HL-60 (cell line): ENCODE measurements around the gene PTPRN2.

Experiments used
- DNase-seq, 2 experiments: peaks; one replicate each; pipeline ENCODE4 v3.0.0-alpha.2; 2010 to 2020; ENCODE audit warnings: low read depth in 1 of 2, low spot score in 1 of 2
- H3K27ac ChIP-seq: fragments of 250-450 bp; sonication (Bioruptor Pico); replicated peaks from 2 replicates; pipeline ENCODE4 v1.5.1; 2020; ENCODE audit warnings: mild to moderate bottlenecking, moderate library complexity
- H3K27me3 ChIP-seq: fragments of 250-450 bp; sonication (Bioruptor Pico); 2 replicates; pipeline ENCODE4 v1.5.1; 2021; ENCODE audit warnings: mild to moderate bottlenecking, moderate library complexity; ENCODE audit not compliant: insufficient read depth, poor library complexity, severe bottlenecking
- H3K4me3 ChIP-seq: replicated peaks from 2 replicates; pipeline ENCODE4 v1.5.1; 2011; ENCODE audit warnings: mild to moderate bottlenecking, control low read depth, low read length; ENCODE audit not compliant: insufficient read depth
- GABPA ChIP-seq: IDR thresholded peaks from 2 replicates; pipeline ENCODE4 v1.6.1; 2012; ENCODE audit warnings: low read depth
- POLR2AphosphoS5 ChIP-seq: IDR thresholded peaks from 2 replicates; pipeline ENCODE4 v1.6.1; 2012; ENCODE audit warnings: low read depth
- SPI1 ChIP-seq: IDR thresholded peaks from 2 replicates; pipeline ENCODE4 v1.6.1; 2012; ENCODE audit warnings: low read depth, mild to moderate bottlenecking, borderline replicate concordance
- TF ChIP-seq, protein P1 (sequence below): IDR thresholded peaks from one replicate; pipeline ENCODE4 v1.5.1; 2011; ENCODE audit warnings: low read length, control low read depth, inconsistent platforms; ENCODE audit not compliant: insufficient read depth
- TF ChIP-seq, protein P2 (sequence below): IDR thresholded peaks from 2 replicates; pipeline ENCODE4 v1.6.1; 2012; ENCODE audit warnings: low read depth; ENCODE audit not compliant: insufficient replicate concordance

Gene PTPRN2

DNA sequence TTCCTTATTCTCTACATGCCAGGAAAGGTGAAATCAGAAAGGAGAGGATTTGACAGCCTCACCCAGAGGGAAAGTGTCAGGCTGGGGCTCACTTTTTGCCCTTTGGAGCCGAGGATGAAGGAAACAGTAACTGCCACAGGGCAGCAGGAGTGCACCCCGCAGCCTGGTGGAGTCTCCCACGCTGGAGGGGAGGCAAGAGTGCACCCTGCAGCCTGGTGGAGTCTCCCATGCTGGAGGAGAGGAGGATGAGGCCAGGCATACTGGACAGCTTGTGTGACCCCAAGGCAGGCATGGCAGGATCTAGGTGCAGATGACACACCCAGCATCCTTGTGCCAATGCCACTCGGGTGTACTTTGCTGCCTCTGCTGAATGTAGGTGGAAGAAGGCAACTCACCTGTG, 766.8 kb downstream of the PTPRN2 start:
- DNase-seq = no peak
- no peaks in the 10 kb centered on the region for H3K27me3 ChIP-seq
- H3K4me3 ChIP-seq = no peak overlapping the region
- no peak overlapping the region for H3K27ac ChIP-seq
- TF ChIP-seq, protein P1, sequence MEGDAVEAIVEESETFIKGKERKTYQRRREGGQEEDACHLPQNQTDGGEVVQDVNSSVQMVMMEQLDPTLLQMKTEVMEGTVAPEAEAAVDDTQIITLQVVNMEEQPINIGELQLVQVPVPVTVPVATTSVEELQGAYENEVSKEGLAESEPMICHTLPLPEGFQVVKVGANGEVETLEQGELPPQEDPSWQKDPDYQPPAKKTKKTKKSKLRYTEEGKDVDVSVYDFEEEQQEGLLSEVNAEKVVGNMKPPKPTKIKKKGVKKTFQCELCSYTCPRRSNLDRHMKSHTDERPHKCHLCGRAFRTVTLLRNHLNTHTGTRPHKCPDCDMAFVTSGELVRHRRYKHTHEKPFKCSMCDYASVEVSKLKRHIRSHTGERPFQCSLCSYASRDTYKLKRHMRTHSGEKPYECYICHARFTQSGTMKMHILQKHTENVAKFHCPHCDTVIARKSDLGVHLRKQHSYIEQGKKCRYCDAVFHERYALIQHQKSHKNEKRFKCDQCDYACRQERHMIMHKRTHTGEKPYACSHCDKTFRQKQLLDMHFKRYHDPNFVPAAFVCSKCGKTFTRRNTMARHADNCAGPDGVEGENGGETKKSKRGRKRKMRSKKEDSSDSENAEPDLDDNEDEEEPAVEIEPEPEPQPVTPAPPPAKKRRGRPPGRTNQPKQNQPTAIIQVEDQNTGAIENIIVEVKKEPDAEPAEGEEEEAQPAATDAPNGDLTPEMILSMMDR = no peak
- TF ChIP-seq POLR2AphosphoS5 (no peak), GABPA (no peak), SPI1 (no peak)
- TF ChIP-seq, protein P2, sequence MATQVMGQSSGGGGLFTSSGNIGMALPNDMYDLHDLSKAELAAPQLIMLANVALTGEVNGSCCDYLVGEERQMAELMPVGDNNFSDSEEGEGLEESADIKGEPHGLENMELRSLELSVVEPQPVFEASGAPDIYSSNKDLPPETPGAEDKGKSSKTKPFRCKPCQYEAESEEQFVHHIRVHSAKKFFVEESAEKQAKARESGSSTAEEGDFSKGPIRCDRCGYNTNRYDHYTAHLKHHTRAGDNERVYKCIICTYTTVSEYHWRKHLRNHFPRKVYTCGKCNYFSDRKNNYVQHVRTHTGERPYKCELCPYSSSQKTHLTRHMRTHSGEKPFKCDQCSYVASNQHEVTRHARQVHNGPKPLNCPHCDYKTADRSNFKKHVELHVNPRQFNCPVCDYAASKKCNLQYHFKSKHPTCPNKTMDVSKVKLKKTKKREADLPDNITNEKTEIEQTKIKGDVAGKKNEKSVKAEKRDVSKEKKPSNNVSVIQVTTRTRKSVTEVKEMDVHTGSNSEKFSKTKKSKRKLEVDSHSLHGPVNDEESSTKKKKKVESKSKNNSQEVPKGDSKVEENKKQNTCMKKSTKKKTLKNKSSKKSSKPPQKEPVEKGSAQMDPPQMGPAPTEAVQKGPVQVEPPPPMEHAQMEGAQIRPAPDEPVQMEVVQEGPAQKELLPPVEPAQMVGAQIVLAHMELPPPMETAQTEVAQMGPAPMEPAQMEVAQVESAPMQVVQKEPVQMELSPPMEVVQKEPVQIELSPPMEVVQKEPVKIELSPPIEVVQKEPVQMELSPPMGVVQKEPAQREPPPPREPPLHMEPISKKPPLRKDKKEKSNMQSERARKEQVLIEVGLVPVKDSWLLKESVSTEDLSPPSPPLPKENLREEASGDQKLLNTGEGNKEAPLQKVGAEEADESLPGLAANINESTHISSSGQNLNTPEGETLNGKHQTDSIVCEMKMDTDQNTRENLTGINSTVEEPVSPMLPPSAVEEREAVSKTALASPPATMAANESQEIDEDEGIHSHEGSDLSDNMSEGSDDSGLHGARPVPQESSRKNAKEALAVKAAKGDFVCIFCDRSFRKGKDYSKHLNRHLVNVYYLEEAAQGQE = no peak

DNA sequence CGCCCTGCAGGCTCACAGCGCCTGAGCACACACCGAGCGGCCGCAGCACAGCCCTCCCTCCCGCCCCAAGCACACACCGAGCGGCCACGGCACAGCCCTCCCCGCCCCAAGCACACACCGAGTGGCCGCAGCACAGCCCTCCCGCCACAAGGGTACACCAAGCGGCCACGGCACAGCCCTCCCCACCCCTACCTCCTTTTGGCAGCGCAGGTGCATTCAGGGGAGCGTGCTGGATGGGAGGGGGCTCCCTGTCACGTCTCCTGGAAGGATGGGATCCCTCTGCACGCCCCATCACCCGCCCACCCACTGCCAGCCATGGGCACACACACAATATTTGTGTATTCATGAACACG, 768.2 kb downstream of the PTPRN2 start:
- no peak for DNase-seq
- no peak overlapping the region for H3K4me3 ChIP-seq
- H3K27me3 ChIP-seq = no peaks in the 10 kb centered on the region
- H3K27ac ChIP-seq = no peak overlapping the region
- TF ChIP-seq GABPA = no peak
- TF ChIP-seq POLR2AphosphoS5 = no peak
- TF ChIP-seq, protein P2 = no peak
- TF ChIP-seq, protein P1 = no peak
- TF ChIP-seq SPI1 = no peak

DNA sequence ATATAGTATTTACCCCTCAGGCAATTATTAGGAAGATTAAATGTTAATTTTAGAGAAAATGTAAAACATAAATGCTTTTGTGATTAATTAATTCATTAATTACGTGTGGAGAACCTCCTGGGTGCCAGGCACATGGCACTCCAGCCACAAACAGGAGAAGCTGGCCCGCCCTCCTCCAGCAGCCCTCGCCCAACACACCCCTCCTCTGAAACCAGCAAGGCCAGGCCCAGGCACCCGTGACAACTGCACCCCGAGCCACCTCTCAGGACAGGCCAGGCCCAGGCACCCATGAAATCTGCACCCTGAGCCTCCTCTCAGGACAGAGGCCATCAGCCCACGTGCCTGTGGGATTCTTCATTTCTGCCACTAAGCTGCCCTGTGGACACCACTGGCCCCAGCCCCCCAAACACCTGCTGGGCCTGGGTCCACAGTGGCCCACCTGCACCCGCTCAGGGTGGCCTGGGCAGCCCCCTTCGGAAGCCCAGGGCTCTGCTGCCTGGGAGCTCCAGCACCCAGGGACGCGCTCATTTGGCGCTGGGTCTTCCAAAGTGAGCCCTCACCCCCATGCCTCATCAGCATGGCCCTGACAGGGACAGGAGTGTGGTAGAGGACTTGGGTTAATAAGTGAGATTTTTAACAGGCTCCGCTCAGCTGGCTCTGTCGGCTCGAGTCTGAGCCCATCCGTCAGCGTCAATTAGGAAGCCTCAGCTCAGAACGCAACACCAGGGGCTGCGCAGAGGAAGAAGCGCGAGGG, 768.7 kb downstream of the PTPRN2 start:
- Histone ChIP-seq H3K27me3 (no peaks in the 10 kb centered on the region), H3K27ac (no peak overlapping the region), H3K4me3 (no peak overlapping the region)
- no peak for DNase-seq
- TF ChIP-seq, protein P1 = no peak
- TF ChIP-seq SPI1 (no peak), POLR2AphosphoS5 (no peak), GABPA (no peak)
- TF ChIP-seq, protein P2 = no peak
